LNCAP (cell line): ENCODE data around the gene CGNL1.

Experiments used
- CTCF ChIP-seq: fragments of 450-650 bp; IDR thresholded peaks from 2 replicates; pipeline ENCODE4 v1.5.1; 2017; ENCODE audit warnings: mild to moderate bottlenecking

CGNL1 gene

GRCh38 chr15:57401546-57401945 lies 25.2 kb downstream of the CGNL1 start:
- TF ChIP-seq CTCF, result no peak

GRCh38 chr15:57403017-57403416 lies 26.7 kb downstream of the CGNL1 start:
- no peak for TF ChIP-seq CTCF

- no peak for TF ChIP-seq CTCF
Measured at GRCh38 chr15:57403566-57404325, 27.4 kb downstream of the CGNL1 start.

- no peak for TF ChIP-seq CTCF
Measured at GRCh38 chr15:57405133-57405532, 28.8 kb downstream of the CGNL1 start.

GRCh38 chr15:57406062-57406772 lies 29.9 kb downstream of the CGNL1 start:
- no peak for TF ChIP-seq CTCF

GRCh38 chr15:57410373-57410772 lies 34.1 kb downstream of the CGNL1 start:
- no peak for TF ChIP-seq CTCF

- TF ChIP-seq CTCF, result no peak
Measured at GRCh38 chr15:57411945-57412768, 35.9 kb downstream of the CGNL1 start.
